ENCODE results near the gene ZNF394. TPM values are rescaled to one million over a fixed set of nuclear protein-coding genes. Genes with fewer than 3 reads are reported as not detected.

ZNF394 gene
- polyA plus RNA-seq, 1 donor = 9.7 TPM

GRCh38 chr7:99493823-99494222, 6.3 kb downstream of the ZNF394 start:
- DNase-seq (ENCODE audit: low read depth) = no peak

DNA sequence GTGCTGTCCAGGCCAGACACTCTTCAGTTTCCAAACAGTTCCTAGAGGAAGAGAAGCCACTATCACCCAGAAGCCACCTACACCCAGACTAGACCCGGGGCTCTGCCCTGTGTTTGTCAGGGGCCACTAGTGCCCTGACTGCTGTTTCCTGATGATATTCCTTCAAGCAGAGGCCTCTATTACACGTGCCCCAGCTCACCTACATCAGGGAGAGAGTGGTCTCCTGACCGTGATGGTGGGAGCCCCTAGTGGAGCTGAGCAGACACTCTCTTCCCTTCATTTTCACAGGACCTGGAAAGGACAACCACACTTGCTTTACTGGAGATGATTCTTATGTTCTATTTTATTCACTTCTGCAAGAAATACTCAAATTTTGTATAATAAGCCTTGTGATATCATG, 9.2 kb downstream of the ZNF394 start:
- no peak for DNase-seq (ENCODE audit: low read depth)

DNA sequence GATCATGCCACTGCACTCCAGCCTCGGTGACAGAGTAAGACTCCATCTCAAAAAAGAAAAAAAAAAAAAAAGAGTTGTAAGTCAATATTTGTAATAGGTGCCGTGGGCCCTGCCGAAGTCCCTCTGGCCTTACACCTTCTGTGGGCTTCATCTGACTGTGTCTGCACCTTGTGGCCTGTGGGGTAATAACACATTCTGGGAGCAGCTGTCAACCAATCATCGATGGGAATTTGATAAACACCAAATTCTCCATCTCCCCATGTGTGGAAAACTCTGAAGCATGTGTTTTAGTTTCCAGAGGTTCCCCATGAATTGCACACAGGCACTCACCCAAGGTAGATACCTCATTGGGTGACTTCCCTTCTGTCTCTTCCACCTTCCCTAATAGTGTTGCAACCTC, 10.8 kb downstream of the ZNF394 start:
- DNase-seq (ENCODE audit: low read depth) = no peak

DNA sequence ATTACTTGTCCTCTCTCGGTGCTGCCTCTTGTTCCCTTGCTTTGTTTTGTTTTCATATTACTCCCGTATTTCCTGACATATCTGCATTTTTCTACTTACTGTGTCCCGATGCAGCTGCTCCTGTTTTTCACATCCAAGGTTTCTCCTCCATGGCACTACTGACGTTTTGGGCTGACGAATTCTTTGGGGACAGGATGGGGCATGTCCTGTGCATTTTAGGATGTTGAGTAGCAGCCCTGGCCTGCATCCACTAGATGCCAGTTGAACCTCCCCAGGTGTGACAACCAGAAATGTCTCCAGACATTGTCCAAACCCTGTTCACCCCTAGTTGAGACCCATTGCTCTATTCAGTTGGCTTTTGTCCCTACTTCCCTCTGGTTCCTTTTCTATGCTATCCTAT, 15.0 kb downstream of the ZNF394 start:
- DNase-seq (ENCODE audit: low read depth) = no peak

GRCh38 chr7:99478464-99479440, 21.3 kb downstream of the ZNF394 start:
- no peak for DNase-seq (ENCODE audit: low read depth)

DNA sequence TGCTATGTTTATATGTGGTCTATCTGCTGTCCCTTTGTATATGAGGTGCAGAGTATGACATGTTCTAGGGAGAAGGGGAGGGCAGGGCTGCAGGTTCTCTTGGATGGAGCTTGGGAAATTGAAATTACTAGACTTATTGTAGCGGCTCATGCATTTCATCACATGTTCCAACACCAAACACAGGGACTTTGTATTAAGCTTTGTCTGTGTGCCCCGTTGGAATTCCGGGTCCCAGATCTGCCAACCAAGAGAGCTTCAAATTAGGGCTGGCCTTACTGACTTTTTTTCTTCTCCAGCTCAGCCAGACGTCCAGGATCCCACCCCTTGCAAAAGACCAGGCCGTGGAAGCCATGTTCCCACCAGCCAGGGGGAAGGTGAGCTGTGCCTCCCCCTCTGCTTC, 24.0 kb downstream of the ZNF394 start:
- DNase-seq (ENCODE audit: low read depth) = no peak

DNA sequence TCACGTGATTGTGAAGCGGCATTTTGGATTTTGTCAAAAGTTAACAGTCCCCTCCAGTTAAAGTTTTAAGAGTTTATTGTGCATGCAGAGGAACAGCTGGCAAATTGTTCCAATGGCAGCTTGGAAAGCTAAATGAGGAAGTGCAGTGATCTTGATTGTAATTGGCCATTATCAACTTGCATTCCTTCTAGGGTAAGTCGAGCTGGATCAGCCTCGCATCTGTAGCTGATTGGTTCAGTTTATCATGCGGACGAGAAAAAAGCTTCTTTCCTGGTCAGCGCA, 26.8 kb downstream of the ZNF394 start:
- DNase-seq (ENCODE audit: low read depth) = no peak

DNA sequence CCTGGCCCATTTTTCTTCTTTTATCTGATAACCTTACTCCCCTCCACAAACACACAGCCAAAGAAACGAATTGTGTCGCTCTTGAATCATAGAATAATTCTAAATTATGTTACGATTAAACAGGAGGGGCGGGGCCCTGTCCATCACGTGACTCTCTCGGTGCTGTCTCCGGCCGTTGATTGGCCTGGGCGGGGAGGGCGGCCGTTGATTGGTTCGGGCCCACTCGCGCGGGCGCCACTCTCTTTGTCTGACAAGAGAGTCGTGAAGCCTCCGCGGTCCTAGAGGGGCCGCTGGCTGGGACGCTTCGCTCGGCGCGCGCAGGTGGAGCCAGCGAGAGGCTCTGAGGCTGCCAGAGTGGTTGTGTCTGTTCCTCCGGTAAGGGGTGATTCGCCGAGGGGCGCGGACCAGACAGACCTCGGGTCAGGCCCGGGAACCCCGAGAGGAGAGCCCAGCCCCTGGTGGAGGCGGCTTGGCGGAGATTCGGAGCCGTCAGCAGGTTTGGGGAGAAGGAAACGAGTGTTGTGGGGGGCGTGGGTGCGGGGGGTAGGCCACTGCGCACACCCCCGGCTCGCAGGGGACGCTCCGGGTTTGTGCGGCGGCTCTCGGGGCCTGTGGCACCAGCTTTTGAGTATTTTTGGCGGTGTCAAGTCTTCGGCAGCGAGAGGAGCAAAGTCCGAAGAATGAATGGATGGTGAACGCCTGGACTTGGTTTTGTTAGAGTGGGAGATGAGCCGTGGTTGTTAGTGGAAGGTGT, 27.3 kb downstream of the ZNF394 start, which contains the start of gene ZNF789:
Gene ZNF789, plus strand, starts transcription at position 330 of the 754 bp plus-strand sequence. CDS start 3,567 bp downstream, outside the sequence.
- DNase-seq (ENCODE audit: low read depth) = peak; percentile 83

DNA sequence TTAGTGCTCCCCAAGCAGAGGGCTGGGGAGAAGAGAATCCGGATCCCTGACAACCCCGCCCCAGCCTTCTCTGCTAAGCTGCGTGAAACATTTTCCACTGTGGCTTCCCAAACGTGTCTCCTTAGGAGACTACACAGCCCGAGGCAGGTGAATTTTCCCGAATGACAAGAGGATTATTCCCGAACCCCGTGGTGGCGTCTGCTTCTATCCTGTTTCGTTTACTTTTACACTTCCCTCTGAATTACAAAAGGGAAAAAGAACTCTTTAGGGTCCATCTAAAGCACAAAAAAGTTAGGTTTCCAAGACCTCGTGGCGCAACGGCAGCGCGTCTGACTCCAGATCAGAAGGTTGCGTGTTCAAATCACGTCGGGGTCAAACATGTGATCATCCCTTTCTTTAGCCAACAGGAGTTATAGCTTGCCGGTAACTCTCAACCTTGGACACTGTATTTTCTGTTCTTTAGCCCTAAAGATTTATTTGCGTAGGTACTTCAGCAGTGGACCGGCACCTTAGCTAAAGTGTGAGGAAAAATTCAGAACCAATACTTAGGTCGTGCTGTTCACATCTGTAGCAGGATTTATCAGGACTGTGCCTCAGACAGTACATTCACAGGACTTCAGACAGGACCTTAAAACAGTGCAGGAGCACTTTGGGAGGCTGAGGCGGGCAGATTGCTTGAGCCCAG, 30.6 kb downstream of the ZNF394 start:
- DNase-seq (ENCODE audit: low read depth) = no peak

- no peak for DNase-seq (ENCODE audit: low read depth)
Observed at GRCh38 chr7:99468336-99468918, 31.7 kb downstream of the ZNF394 start.

- no peak for DNase-seq (ENCODE audit: low read depth)
Observed at GRCh38 chr7:99465421-99465768, 34.7 kb downstream of the ZNF394 start.

DNA sequence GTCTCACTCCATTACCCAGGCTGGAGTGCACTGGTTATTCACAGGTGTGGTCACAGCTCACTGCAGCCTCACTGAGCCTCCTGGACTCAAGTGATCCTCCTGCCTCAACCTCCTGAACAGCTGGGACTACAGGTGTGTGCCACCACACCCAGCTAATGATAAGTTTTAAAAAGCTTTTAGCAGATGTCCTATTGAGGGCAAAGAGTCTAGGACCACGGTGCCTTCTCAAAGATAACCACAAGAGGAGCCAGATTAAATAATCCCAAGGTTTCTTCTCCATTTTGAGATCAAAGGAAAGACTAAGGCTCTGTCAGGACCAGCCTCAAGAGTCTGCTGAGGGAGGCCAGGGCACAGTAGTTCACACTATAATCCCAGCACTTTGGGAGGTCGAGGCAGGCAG, 38.9 kb downstream of the ZNF394 start:
- no peak for DNase-seq (ENCODE audit: low read depth)

- no peak for DNase-seq (ENCODE audit: low read depth)
Observed at GRCh38 chr7:99460651-99461050, 39.4 kb downstream of the ZNF394 start.

DNA sequence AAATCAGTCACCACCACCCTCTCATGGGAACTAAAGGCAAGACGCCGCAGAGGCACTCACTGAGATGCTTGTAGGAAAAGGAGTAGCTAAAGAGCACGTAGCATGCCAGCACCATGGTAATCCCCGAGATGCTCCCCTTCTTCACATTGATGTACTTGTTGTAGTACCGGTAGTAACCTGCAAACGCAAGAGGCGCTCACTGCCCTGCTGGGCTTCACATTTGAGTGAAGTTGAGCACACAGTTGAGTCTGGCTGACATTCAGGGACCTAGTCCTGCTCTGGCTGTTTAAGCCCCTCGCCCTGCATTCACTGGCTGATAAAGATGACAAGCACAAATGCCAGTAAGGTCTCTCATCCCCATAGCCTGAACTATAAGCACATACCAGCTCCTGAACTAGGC, 41.0 kb downstream of the ZNF394 start:
- no peak for DNase-seq (ENCODE audit: low read depth)

DNA sequence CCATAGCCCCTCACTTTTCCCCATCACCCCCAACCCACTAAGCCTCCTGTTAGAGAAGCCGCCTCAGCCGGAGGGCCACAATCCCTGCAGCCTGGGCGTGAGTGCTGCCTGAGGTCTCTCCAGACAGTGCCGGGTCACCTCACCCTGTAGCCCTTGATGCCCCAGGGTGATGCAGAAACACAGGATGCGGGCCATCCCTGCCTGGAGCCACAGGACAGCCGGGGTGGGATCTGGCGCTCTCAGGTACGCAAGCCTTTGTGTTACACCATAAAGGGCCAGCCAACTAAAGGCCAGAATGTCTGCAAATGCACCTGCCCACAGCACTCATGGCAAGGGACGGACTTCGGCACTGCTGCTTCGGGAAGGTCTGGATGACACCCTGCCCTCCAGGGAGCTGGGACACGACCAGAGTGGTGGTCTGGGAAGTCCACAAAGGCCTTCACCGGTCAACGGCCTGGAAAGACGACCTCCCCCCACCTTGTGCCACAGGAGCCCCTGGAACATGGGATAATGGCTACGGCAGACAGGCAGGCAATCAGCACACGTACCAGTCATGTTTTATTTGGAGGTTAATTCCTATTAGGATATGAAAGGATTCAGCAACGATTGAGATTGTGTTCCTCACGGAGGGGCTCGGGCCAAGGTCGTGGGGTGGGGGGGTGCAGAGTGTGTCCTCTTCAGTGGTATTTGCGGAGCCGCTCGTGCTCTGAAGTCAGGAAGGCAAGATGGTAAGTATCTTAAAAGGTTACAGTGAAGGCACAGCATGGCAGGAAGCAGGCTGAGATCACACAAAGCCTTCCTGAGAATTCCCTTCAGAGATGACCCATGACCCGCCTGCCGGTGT, 42.2 kb downstream of the ZNF394 start:
- no peak for DNase-seq (ENCODE audit: low read depth)

GRCh38 chr7:99457050-99457649, 42.9 kb downstream of the ZNF394 start:
- DNase-seq (ENCODE audit: low read depth) = no peak

- DNase-seq (ENCODE audit: low read depth) = no peak
Observed at GRCh38 chr7:99456288-99456687, 43.8 kb downstream of the ZNF394 start.

GRCh38 chr7:99455874-99456273, 44.2 kb downstream of the ZNF394 start:
- no peak for DNase-seq (ENCODE audit: low read depth)

- DNase-seq (ENCODE audit: low read depth) = no peak
Observed at GRCh38 chr7:99453105-99453504, 47.0 kb downstream of the ZNF394 start.

- no peak for DNase-seq (ENCODE audit: low read depth)
Observed at GRCh38 chr7:99452541-99452940, 47.5 kb downstream of the ZNF394 start.

- DNase-seq (ENCODE audit: low read depth) = no peak
Observed at GRCh38 chr7:99451936-99452335, 48.1 kb downstream of the ZNF394 start.

Measured in forelimb muscle (tissue), 1 donor.